HG03378 (cell line): ENCODE results near the gene NDUFB8.

Experiments
- ATAC-seq: cut with Tn5 transposase; IDR thresholded peaks from one replicate; pipeline ENCODE4 v1.9.1; 2021; ENCODE audit warnings: mild to moderate bottlenecking, moderate library complexity; ENCODE audit not compliant: unreplicated experiment

NDUFB8 gene

DNA sequence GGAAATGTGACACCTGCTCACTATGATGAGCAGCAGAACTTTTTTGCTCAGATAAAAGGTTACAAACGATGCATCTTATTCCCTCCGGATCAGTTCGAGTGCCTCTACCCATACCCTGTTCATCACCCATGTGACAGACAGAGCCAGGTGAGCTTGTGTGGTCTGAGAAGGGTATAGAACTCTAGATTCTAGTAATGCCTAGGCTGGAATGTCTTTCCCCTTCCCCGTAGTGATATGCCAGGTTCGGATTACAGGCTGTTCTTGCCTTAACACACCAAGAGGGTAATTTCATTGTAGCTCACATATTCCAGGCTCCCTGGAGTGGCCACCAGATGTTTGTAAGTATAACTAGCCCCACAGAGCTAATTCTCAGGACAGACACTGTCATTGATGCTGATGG lies 15.3 kb upstream of the NDUFB8 start:
- no peak for ATAC-seq

- ATAC-seq = no peak
Observed at GRCh38 chr10:100537475-100537874, 7.8 kb upstream of the NDUFB8 start.

- peak; percentile 92 for ATAC-seq
Observed at GRCh38 chr10:100535715-100536353, 6.2 kb upstream of the NDUFB8 start, which contains the start of gene HIF1AN. HIF1AN (plus strand) TSS chr10:100535943; CDS start chr10:100535959, 16 bp downstream.

- peak; percentile 2 for ATAC-seq
Observed at GRCh38 chr10:100535338-100535714, 5.7 kb upstream of the NDUFB8 start.

DNA sequence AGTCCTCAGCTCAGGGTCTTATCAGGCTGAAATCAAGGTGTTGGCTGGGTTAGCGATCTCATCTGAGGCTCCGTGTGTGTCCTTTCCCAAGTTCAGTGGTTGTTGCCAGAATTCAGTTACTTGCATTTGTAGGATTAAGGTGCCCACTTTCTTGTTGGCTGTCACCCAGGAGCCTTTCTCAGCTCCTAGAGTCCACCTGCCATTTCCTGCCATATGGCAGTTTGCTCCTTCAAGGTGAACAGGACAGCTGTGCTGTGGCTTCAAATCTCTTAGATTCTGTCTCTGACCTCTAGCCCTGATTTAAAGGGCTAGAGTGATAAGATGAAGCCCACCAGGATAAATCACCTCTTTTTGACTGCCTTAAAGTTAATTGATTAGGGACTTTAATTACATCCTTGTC lies 5.1 kb upstream of the NDUFB8 start:
- no peak for ATAC-seq

- no peak for ATAC-seq
Observed at GRCh38 chr10:100531761-100532160, 2.1 kb upstream of the NDUFB8 start.

GRCh38 chr10:100528921-100529474 lies 673 bp downstream of the NDUFB8 start:
- no peak for ATAC-seq

DNA sequence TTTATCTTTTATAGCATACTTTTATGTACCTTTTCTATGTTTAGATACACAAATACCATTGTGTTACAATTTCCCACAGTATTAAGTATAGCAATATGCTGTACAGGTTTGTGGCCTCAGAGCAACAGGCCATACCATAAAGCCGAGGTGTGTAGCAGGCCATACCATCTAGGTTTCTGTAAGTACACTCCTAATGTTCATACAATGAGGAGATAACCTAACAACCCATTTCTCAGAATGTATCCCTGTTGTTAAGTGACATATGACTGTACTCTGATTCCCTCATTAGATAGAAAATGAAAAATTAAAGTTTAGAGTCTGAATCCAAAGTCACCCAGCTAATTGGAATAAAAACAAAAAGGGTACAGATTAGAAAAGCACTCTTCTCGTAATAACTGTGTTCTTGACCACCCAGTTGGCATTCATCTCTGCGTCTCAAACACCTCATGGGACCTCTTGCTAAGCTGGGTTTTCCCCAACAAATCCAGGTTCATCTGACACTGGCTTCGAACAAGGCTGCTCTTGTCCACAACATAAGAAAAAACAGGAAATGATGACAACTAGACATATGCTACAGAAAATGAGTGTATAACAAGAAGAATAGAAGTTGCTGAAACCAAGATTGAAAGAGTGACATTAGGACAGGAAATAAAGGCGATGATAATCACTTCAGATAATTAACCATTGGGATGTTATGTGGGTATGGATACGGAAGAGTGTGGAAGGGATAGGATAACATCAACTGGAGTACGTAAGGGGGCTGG lies 1.4 kb downstream of the NDUFB8 start:
- no peak for ATAC-seq

DNA sequence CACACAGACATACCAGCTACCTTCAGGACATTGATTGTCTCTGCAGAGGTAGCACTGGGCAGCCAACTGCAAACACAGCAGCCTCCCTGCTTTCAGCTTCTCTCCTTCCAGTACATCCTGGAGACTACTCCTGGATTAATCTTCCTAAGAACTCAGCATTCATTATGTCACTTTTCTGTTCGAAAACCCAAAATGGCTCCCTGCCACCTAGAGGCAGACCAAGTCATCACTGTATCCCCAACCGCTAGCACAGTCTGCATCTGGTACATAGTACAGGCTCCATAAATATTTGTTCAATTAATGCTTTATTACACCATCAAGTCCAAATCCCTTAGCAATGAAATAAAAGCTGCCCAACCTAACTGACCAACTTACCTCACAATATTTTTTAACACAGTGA lies 5.0 kb downstream of the NDUFB8 start:
- no peak for ATAC-seq

- no peak for ATAC-seq
Observed at GRCh38 chr10:100524206-100524605, 5.5 kb downstream of the NDUFB8 start.

DNA sequence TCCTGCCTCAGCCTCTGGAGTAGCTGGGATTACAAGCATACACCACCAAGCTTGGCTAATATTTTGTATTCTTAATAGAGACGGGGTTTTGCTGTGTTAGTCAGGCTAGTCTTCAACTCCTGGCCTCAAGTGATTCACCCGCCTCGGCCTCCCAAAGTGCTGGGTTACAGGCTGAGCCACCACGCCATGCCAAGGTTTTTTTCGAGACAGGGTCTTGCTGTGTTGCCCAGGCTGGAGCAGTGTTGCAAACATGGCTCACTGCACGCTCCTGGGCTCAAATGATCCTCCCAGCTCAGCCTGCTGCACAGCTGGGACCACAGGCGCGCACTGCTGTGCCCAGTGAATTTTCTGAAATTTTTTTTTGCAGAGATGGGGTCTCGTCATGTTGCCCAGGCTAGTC lies 6.7 kb downstream of the NDUFB8 start:
- ATAC-seq = no peak

- ATAC-seq = no peak
Observed at GRCh38 chr10:100522107-100522801, 7.4 kb downstream of the NDUFB8 start.

- no peak for ATAC-seq
Observed at GRCh38 chr10:100520811-100521210, 8.9 kb downstream of the NDUFB8 start.

GRCh38 chr10:100519311-100520051 lies 10.2 kb downstream of the NDUFB8 start, which contains the start of gene SEC31B:
SEC31B (minus strand) TSS chr10:100519861; CDS start chr10:100516952, 2,909 bp downstream.
- no peak for ATAC-seq

DNA sequence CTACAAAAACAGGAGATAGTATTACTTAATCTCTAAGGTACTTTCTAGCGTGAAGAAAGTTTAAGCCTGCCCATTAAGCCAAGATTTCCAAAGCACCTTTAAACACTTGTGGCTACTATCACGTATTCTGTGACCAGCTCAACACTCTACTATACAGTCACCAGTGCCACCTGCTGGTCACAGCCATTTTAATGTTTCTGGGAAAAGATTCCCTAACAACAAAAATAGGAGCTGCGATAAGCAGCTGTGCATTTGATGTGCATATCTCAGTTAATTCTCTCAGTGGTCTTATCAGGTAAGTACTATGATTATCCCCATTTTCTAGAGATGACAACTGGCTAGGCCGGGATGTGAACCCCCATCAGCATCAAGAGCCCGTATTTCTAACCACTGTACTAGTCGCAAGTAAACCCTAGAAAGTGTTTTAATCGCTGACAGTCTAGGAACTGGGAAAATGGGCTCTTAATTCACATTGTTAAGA lies 10.9 kb downstream of the NDUFB8 start:
- ATAC-seq = no peak

- no peak for ATAC-seq
Observed at GRCh38 chr10:100516847-100517246, 12.8 kb downstream of the NDUFB8 start.

- no peak for ATAC-seq
Observed at GRCh38 chr10:100515612-100516011, 14.1 kb downstream of the NDUFB8 start.

- ATAC-seq = no peak
Observed at GRCh38 chr10:100510533-100511308, 18.9 kb downstream of the NDUFB8 start.

DNA sequence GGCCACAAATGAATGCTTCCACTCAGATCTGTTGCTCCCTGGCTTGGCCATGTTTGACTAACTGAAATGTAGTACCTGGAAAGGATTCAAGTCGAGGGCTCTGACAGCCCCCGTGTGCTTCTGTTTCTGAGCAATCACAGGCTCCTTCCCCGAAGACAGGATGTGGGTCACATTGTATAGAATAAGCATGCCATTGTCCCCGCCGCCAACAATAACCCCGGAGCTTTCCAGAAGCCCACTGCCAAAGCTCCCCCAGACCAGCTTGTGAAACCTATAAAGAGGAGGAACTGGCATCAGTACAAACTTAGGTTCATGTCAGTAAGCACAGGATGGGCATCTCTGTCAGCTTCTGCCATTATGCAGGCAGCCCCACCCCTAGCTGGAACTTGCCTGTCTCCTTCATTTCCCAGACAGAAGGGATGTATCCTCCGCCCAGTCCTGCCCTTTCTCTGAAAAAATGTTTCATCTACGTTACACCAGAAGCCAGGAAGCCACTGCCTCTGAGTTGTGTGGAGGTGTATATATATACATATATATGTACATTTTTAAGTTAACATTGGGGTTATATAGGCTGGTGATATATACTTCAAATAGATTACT lies 20.3 kb downstream of the NDUFB8 start:
- no peak for ATAC-seq
